ENCODE data around the gene TMEM97.

TMEM97 gene

GRCh38 chr17:28372203-28372944 lies 53.4 kb downstream of the TMEM97 start:
- TF ChIP-seq REST (IDR thresholded peaks at IDR 0.05; ENCODE audit: low read depth) (peak; percentile 21; the same call in 1 of the 2 replicates), CEBPB (IDR thresholded peaks at IDR 0.05) (no peak), MAX (IDR thresholded peaks at IDR 0.05) (peak; percentile 39; the same call in 1 of the 2 replicates)

DNA sequence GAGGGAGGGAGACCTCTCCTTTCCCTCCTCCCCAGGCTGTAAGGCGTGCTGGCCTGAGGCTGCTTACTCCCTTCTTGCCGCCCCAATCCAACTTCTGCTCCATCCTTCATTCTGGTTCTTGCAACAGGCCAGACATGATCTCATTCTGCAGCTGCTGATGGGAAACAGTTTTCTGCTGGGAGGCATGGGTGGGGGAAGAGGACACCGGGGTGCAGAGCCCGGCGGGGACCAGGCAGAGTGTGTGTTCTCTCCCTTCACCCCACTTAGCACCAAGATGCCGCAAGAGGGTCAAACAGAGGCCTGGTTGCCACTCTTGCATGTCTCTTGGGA lies 53.9 kb downstream of the TMEM97 start:
- TF ChIP-seq RAD21 (IDR thresholded peaks at IDR 0.05; ENCODE audit: low read depth) (no peak), EGR1 (IDR thresholded peaks at IDR 0.05) (no peak), NFIC (IDR thresholded peaks at IDR 0.05) (no peak), CREB1 (IDR thresholded peaks at IDR 0.05; ENCODE audit: low read depth) (no peak), ZBTB7A (IDR thresholded peaks at IDR 0.05; ENCODE audit: low read depth) (no peak), TAF1 (IDR thresholded peaks at IDR 0.05; ENCODE audit: low read depth) (no peak), USF1 (IDR thresholded peaks at IDR 0.05) (no peak), REST (IDR thresholded peaks at IDR 0.05; ENCODE audit: low read depth) (no peak), YY1 (IDR thresholded peaks at IDR 0.05; ENCODE audit: low read depth) (no peak), EP300 (IDR thresholded peaks at IDR 0.05; ENCODE audit: borderline replicate concordance) (no peak), FOXM1 (IDR thresholded peaks at IDR 0.05; ENCODE audit: borderline replicate concordance, low read depth) (no peak), CEBPB (IDR thresholded peaks at IDR 0.05) (no peak)

All from Ishikawa (cell line).